Mucosa of descending colon (tissue), 3 donors: ENCODE data around the gene RAPGEF6. TPM values are rescaled to one million over a fixed set of nuclear protein-coding genes. Genes with fewer than 3 reads are reported as not detected.

Source experiments
- ATAC-seq: fragments of 200-7000 bp; cut with Tn5 transposase; one replicate; pipeline ENCODE4 v1.9.1; 2020; ENCODE audit warnings: mild to moderate bottlenecking, moderate library complexity
- DNase-seq, 3 donors: peaks; one replicate each; pipeline ENCODE4 v3.0.0-alpha.2; 2020
- H3K36me3 ChIP-seq: fragments of 200-600 bp; one replicate; pipeline ENCODE4 v1.8.0; 2021; ENCODE audit warnings: low read depth, mild to moderate bottlenecking
- H3K4me1 ChIP-seq: fragments of 200-600 bp; one replicate; pipeline ENCODE4 v1.8.0; 2021; ENCODE audit warnings: low read depth, mild to moderate bottlenecking
- H3K4me3 ChIP-seq: fragments of 200-600 bp; one replicate; pipeline ENCODE4 v1.8.0; 2021; ENCODE audit warnings: mild to moderate bottlenecking
- H3K9me3 ChIP-seq: fragments of 200-600 bp; one replicate; pipeline ENCODE4 v1.8.0; 2021; ENCODE audit warnings: mild to moderate bottlenecking
- intact Hi-C, 2 donors: fragments of 100-400 bp; cut with DNase I in 1 of 2; cut with micrococcal nuclease in 1 of 2; formaldehyde crosslinking; loops; one replicate each; pipeline versions ENCODE4 v1.11.0 to v1.11.1; 2022; cut with DNase I, micrococcal nuclease
- total RNA-seq, 3 donors: library from RNA; stranded (reverse); fragmentation: NEBNext Ultra II Directional in 2 of 3; extraction: Animal tissue kit (Norgen Biotek cat#: 25700) in 2 of 3; gene quantifications; one replicate each; pipeline versions ENCODE4 v1.2.1 to v1.2.4, GENCODE V29; 2021 to 2023
- TF ChIP-seq, protein P1 (sequence below): fragments of 200-600 bp; IDR thresholded peaks from one replicate; pipeline ENCODE4 v1.8.0; 2022; ENCODE audit warnings: antibody characterized with exemption, mild to moderate bottlenecking
- donor health status: DM: no; HTN: no; CAD: no; lungs with moderate emphysema.
- donor health status: DM: no; HTN: no; CAD: no.
- donor health status: DM: no; HTN: yes; CAD: no.

Gene RAPGEF6
- total RNA-seq, 3 donors from 2014 or later = 21.4 to 22.1 (median 21.5) TPM

DNA sequence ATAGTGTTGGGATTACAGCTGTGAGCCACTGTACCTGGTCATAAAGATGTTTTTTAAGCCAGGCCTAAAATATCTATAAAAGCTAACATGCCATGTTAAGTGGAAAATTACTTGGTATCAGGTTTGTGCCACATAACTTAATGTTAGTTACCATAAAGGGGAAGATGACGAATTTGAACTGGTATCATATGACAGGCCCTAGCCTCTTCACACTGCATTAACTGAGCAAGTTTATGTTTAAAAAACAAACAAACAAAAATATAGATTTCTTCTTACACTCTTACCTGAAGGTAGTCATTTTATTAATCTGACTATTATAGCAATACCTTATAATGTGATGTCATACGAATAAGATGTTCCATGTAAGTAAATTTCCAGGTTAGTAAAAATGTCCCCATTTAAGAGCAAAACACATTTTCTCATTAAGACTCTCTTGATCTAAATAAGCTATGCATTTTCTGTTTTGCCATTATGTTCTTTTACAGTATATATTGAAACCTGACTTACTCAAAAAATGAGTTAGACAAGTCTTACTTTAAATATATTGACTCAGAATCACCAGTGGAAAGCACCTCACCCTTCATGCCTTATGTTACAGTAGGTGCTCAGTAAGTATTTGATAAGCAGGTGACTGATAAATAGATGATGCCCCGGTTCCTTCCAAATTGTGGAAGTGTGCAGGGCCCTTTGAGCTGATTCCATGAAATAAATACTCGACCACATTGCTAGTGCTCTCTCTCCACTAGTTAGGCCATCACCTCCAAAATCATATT, 245.7 kb downstream of the RAPGEF6 start:
- Histone ChIP-seq H3K9me3 (no peaks in the 10 kb centered on the region), H3K4me1 (peaks cover 8% of the 10 kb centered on the region), H3K36me3 (no peaks in the 10 kb centered on the region), H3K4me3 (no peak overlapping the region)
- intact Hi-C loops = loop anchor here in 1 of 2 donors (10.0 kb wide), 2 partner anchors 124 to 224 kb away; partner anchors contain the start of genes CDC42SE2 and HINT1
- ATAC-seq (no peak), DNase-seq (no peak)
- TF ChIP-seq, protein P1, sequence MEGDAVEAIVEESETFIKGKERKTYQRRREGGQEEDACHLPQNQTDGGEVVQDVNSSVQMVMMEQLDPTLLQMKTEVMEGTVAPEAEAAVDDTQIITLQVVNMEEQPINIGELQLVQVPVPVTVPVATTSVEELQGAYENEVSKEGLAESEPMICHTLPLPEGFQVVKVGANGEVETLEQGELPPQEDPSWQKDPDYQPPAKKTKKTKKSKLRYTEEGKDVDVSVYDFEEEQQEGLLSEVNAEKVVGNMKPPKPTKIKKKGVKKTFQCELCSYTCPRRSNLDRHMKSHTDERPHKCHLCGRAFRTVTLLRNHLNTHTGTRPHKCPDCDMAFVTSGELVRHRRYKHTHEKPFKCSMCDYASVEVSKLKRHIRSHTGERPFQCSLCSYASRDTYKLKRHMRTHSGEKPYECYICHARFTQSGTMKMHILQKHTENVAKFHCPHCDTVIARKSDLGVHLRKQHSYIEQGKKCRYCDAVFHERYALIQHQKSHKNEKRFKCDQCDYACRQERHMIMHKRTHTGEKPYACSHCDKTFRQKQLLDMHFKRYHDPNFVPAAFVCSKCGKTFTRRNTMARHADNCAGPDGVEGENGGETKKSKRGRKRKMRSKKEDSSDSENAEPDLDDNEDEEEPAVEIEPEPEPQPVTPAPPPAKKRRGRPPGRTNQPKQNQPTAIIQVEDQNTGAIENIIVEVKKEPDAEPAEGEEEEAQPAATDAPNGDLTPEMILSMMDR = no peak

DNA sequence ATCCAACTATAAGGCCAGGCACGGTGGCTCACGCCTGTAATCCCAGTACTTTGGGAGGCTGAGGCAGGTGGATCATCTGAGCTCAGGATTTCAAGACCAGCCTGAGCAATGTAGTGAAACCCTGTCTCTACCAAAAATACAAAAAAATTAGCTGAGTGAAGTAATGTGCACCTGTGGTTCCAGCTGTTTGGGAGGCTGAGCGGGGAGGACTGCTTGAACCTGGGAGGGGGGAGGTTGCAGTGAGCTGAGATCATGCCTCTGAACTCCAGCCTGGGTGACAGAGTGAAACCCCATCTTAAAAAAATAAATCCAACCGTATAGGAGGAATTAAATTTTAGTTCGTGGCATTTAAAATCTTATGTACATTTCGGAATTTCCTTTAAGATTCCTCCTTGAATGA, 247.8 kb downstream of the RAPGEF6 start:
- no peak for ATAC-seq
- TF ChIP-seq, protein P1 = no peak
- Histone ChIP-seq H3K4me3 (no peak overlapping the region), H3K4me1 (peaks cover 7% of the 10 kb centered on the region), H3K9me3 (no peaks in the 10 kb centered on the region), H3K36me3 (no peaks in the 10 kb centered on the region)
- intact Hi-C loops = loop anchor here in 1 of 2 donors (10.0 kb wide), 2 partner anchors 122 to 222 kb away; partner anchors contain the start of genes CDC42SE2 and HINT1
- DNase-seq = no peak

DNA sequence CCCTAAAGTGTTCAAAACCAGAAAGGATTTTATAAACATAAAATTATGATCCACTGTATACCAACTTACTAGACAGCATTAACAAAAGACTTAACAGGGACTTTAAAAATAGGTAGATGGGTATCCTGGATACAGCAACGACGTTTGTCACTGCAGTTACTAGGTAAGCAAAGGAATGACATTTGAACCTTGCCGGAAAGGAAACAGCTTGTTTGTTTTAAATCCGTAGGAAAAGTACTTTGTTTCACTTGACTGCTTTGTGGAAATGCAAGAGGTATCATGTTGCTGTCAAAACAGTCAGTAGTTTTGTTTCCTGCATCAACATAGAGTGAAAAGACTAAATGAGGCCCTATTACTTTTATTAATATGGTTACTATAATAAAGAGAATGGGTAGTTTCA, 248.2 kb downstream of the RAPGEF6 start:
- intact Hi-C loops = loop anchor here in 1 of 2 donors (10.0 kb wide), 2 partner anchors 122 to 222 kb away; partner anchors contain the start of genes CDC42SE2 and HINT1
- no peaks in the 10 kb centered on the region for H3K9me3 ChIP-seq
- ATAC-seq (peak; percentile 11), DNase-seq (no peak)
- H3K36me3 ChIP-seq = no peaks in the 10 kb centered on the region
- peaks cover 12% of the 10 kb centered on the region for H3K4me1 ChIP-seq
- H3K4me3 ChIP-seq = no peak overlapping the region
- TF ChIP-seq, protein P1 = no peak

DNA sequence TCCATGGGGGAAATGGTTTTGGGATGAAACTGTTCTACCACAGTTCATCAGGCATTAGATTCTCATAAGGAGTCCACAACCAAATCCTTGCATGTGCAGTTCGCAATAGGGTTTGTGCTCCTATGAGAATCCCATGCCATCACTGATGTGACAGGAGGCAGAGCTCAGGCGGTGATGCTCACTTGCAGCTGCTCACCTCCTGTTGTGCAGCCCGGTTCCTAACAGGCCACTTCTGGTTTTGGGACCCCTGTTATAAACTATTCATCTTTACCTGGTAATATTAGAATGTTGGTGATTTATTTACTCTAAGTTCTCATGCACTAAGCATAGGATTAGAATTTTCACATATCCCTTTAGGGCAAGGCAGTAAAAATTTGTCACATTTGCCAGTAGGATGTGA, 248.9 kb downstream of the RAPGEF6 start:
- no peak for ATAC-seq
- Histone ChIP-seq H3K9me3 (no peaks in the 10 kb centered on the region), H3K4me3 (no peak overlapping the region), H3K36me3 (no peaks in the 10 kb centered on the region), H3K4me1 (peaks cover 19% of the 10 kb centered on the region)
- TF ChIP-seq, protein P1 = no peak
- DNase-seq = no peak
- intact Hi-C loops = loop anchor here in 1 of 2 donors (10.0 kb wide), 2 partner anchors 121 to 221 kb away; partner anchors contain the start of genes CDC42SE2 and HINT1

DNA sequence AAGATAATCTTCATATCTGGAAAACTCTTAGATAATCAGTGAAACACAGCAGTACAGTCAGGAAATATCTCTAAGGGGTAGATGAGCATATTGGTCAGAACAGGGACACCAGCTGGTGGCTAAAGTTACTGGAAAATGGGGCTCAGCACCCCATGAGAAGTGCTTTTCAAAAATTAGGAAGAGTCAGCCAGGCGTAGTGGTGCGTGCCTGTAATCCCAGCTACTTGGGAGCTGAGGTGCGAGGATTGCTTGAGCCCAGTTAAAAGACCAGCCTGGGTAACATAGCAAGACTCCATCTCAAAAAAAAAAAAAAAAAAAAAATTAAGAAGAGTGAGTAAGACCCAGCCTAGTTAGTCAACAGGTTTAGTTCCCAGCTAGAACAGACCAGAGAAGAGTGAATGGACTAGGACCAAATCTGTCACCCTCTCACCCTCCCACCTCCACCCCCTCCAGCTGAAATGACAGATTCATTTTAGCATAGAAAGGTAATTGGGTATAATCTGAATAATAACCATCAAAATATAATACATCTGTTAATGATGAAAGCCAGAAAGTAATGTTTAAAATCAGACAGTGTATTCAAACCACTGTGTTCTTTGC, 250.3 kb downstream of the RAPGEF6 start:
- ATAC-seq (no peak), DNase-seq (no peak)
- no peaks in the 10 kb centered on the region for H3K36me3 ChIP-seq
- H3K4me1 ChIP-seq = peaks cover 20% of the 10 kb centered on the region
- TF ChIP-seq, protein P1 = no peak
- intact Hi-C loops = loop anchor here in 1 of 2 donors (10.0 kb wide), 2 partner anchors 120 to 220 kb away; partner anchors contain the start of genes CDC42SE2 and HINT1
- no peaks in the 10 kb centered on the region for H3K9me3 ChIP-seq
- H3K4me3 ChIP-seq = no peak overlapping the region
